HCT116 (cell line): Measurements from ENCODE around the gene USP10.

Experiments used
- CTCF ChIP-seq, 3 experiments: fragments of 200-600 bp in 1 of 3; sonication (generic) in 1 of 3; IDR thresholded peaks in 2 of 3; conservative IDR thresholded peaks in 1 of 3; 2 replicates each; pipeline ENCODE4 v1.5.1; 2012 to 2017; ENCODE audit warnings: low read depth in 2 of 3, low read length in 2 of 3, antibody characterized with exemption in 1 of 3, borderline replicate concordance in 1 of 3, control low read depth in 1 of 3, mild to moderate bottlenecking in 1 of 3, mixed read lengths in 1 of 3, mixed run types in 1 of 3, moderate library complexity in 1 of 3; ENCODE audit not compliant: insufficient read depth in 1 of 3
- EZH2 ChIP-seq: fragments of 200-600 bp; sonication (generic); IDR thresholded peaks from 2 replicates; pipeline ENCODE4 v1.6.1; 2017; ENCODE audit warnings: antibody characterized with exemption, mixed run types
- MAX ChIP-seq: IDR thresholded peaks from 2 replicates; pipeline ENCODE4 v1.6.1; 2012

GRCh38 chr16:84791501-84791900 is 91.7 kb downstream of the USP10 start:
- TF ChIP-seq CTCF (IDR thresholded peaks at IDR 0.05 in 2 of 3, conservative IDR thresholded peaks at IDR 0.05 in 1 of 3; ENCODE audit: borderline replicate concordance in 1 of 3, insufficient read depth in 1 of 3, low read depth in 2 of 3, low read length in 2 of 3) = no peak
- no peak for TF ChIP-seq MAX
- TF ChIP-seq EZH2 = no peak
